Left lung (tissue), 10 donors: ENCODE data around the gene ALDH3A2. TPM values are rescaled to one million over a fixed set of nuclear protein-coding genes. Genes with fewer than 3 reads are reported as not detected.

Source experiments
- ATAC-seq: fragments of 200-7000 bp; cut with Tn5 transposase; one replicate; pipeline ENCODE4 v1.9.1; 2020; ENCODE audit warnings: moderate library complexity
- DNase-seq, 4 donors: peaks; one replicate each; pipeline ENCODE4 v3.0.0-alpha.2; 2013 to 2020
- H3K27ac ChIP-seq, 2 donors: fragments of 200-600 bp; sonication (generic) in 1 of 2; one replicate each; pipeline versions ENCODE4 v1.5.0 to v1.8.0; 2020 to 2021
- H3K27me3 ChIP-seq, 2 donors: fragments of 200-600 bp; sonication (generic) in 1 of 2; one replicate each; pipeline versions ENCODE4 v1.5.0 to v1.8.0; 2020 to 2021
- H3K36me3 ChIP-seq, 2 donors: fragments of 200-600 bp; sonication (generic) in 1 of 2; one replicate each; pipeline versions ENCODE4 v1.5.0 to v1.8.0; 2020 to 2021
- H3K4me1 ChIP-seq, 2 donors: fragments of 200-600 bp; one replicate each; pipeline ENCODE4 v1.8.0; 2021
- H3K4me3 ChIP-seq, 2 donors: fragments of 200-600 bp; sonication (generic) in 1 of 2; one replicate each; pipeline versions ENCODE4 v1.5.0 to v1.8.0; 2020 to 2021; ENCODE audit warnings: mild to moderate bottlenecking in 1 of 2
- H3K9me3 ChIP-seq, 2 donors: fragments of 200-600 bp; sonication (generic) in 1 of 2; one replicate each; pipeline versions ENCODE4 v1.5.0 to v1.8.0; 2020 to 2021
- CTCF ChIP-seq, 2 donors: fragments of 200-600 bp; sonication (generic) in 1 of 2; IDR thresholded peaks; one replicate each; pipeline versions ENCODE4 v1.5.0 to v1.8.0; 2021; ENCODE audit warnings: antibody characterized with exemption in 2 of 2
- intact Hi-C, 2 donors: fragments of 100-400 bp; cut with DNase I; formaldehyde crosslinking; loops; one replicate each; pipeline versions ENCODE4 v1.11.2 to v1.14.2; 2022
- polyA plus RNA-seq, 6 donors: library from polyadenylated mRNA; unstranded; fragments of 120-200 nt; gene quantifications; one replicate each; pipeline ENCODE4 v1.2.1, GENCODE V29; 2013; ENCODE audit not compliant: insufficient read length in 6 of 6
- total RNA-seq, 2 donors: library from RNA; stranded (reverse); fragmentation: NEBNext Ultra II Directional; extraction: Animal tissue kit (Norgen Biotek cat#: 25700); gene quantifications; one replicate each; pipeline ENCODE4 v1.2.1, GENCODE V29; 2021
- donor health status: DM: no; HTN: yes; CAD: no.
- donor health status: DM: no; HTN: no; CAD: no.

Gene ALDH3A2
- total and polyA plus RNA-seq, 8 donors: 57.6 to 208 (median 70.1) TPM

GRCh38 chr17:19659366-19660177 is 11.0 kb downstream of the ALDH3A2 start:
- no peaks in the 10 kb centered on the region for H3K9me3 ChIP-seq
- peak; percentile 55 for ATAC-seq
- H3K4me1 ChIP-seq: no peaks in the 10 kb centered on the region
- H3K4me3 ChIP-seq: no peak overlapping the region
- peaks cover 0 to 91% of the 10 kb centered on the region in 2 donors for H3K36me3 ChIP-seq
- DNase-seq: no peak
- TF ChIP-seq CTCF (IDR thresholded peaks at IDR 0.05): no peak
- intact Hi-C loops: no loop called here
- H3K27ac ChIP-seq: peak overlapping the region; percentile 25 to 67
- H3K27me3 ChIP-seq: no peaks in the 10 kb centered on the region

GRCh38 chr17:19660219-19660870 is 11.8 kb downstream of the ALDH3A2 start:
- Histone ChIP-seq H3K27ac (peak overlapping the region; percentile 25 to 67), H3K36me3 (peaks cover 0 to 89% of the 10 kb centered on the region in 2 donors), H3K4me3 (no peak overlapping the region), H3K27me3 (no peaks in the 10 kb centered on the region), H3K4me1 (no peaks in the 10 kb centered on the region), H3K9me3 (no peaks in the 10 kb centered on the region)
- no peak for DNase-seq
- intact Hi-C loops: no loop called here
- TF ChIP-seq CTCF (IDR thresholded peaks at IDR 0.05): no peak
- peak; percentile 30 for ATAC-seq

GRCh38 chr17:19661121-19661520 is 12.6 kb downstream of the ALDH3A2 start:
- no peak for ATAC-seq
- DNase-seq: no peak
- H3K36me3 ChIP-seq: peaks cover 0 to 90% of the 10 kb centered on the region in 2 donors
- intact Hi-C loops: no loop called here
- H3K27ac ChIP-seq: no peak overlapping the region
- no peaks in the 10 kb centered on the region for H3K27me3 ChIP-seq
- no peak overlapping the region for H3K4me3 ChIP-seq
- H3K4me1 ChIP-seq: no peaks in the 10 kb centered on the region
- no peak for TF ChIP-seq CTCF (IDR thresholded peaks at IDR 0.05)
- no peaks in the 10 kb centered on the region for H3K9me3 ChIP-seq

GRCh38 chr17:19663097-19663496 is 14.5 kb downstream of the ALDH3A2 start:
- Histone ChIP-seq H3K27ac (no peak overlapping the region), H3K9me3 (no peaks in the 10 kb centered on the region), H3K4me3 (no peak overlapping the region), H3K27me3 (no peaks in the 10 kb centered on the region), H3K4me1 (no peaks in the 10 kb centered on the region), H3K36me3 (peaks cover 0 to 75% of the 10 kb centered on the region in 2 donors)
- no peak for TF ChIP-seq CTCF (IDR thresholded peaks at IDR 0.05)
- no peak for ATAC-seq
- intact Hi-C loops: no loop called here
- no peak for DNase-seq

- Histone ChIP-seq H3K27ac (peak overlapping the region in 1 of 2 donors; percentile 69), H3K4me1 (no peaks in the 10 kb centered on the region), H3K36me3 (peaks cover 0 to 74% of the 10 kb centered on the region in 2 donors), H3K9me3 (no peaks in the 10 kb centered on the region), H3K4me3 (no peak overlapping the region), H3K27me3 (no peaks in the 10 kb centered on the region)
- intact Hi-C loops: no loop called here
- ATAC-seq (peak; percentile 88), DNase-seq (peak in 1 of 4 donors; percentile 75)
- no peak for TF ChIP-seq CTCF (IDR thresholded peaks at IDR 0.05)
These were observed 15.7 kb downstream of the ALDH3A2 start for GRCh38 chr17:19664136-19664820.
